ENCODE data around the gene AHRR.

AHRR gene

GRCh38 chr5:421287-421880, 99.9 kb downstream of the AHRR start:
- H3K27ac ChIP-seq: no peak overlapping the region
- no peak for DNase-seq (ENCODE audit: low read depth, low spot score)

GRCh38 chr5:421901-422300, 100.4 kb downstream of the AHRR start:
- H3K27ac ChIP-seq: no peak overlapping the region
- no peak for DNase-seq (ENCODE audit: low read depth, low spot score)

- H3K27ac ChIP-seq: no peak overlapping the region
- no peak for DNase-seq (ENCODE audit: low read depth, low spot score)
Measured at GRCh38 chr5:422323-423232, 101.1 kb downstream of the AHRR start.

- H3K27ac ChIP-seq: no peak overlapping the region
- DNase-seq (ENCODE audit: low read depth, low spot score): no peak
Measured at GRCh38 chr5:423233-423565, 101.7 kb downstream of the AHRR start.

GRCh38 chr5:423626-424261, 102.2 kb downstream of the AHRR start:
- no peak for DNase-seq (ENCODE audit: low read depth, low spot score)
- no peak overlapping the region for H3K27ac ChIP-seq

GRCh38 chr5:424301-425110, 103.0 kb downstream of the AHRR start:
- DNase-seq (ENCODE audit: low read depth, low spot score): no peak
- no peak overlapping the region for H3K27ac ChIP-seq

- no peak overlapping the region for H3K27ac ChIP-seq
- DNase-seq (ENCODE audit: low read depth, low spot score): no peak
Measured at GRCh38 chr5:425714-426113, 104.2 kb downstream of the AHRR start.

GRCh38 chr5:426392-426976, 105.0 kb downstream of the AHRR start:
- no peak overlapping the region for H3K27ac ChIP-seq
- DNase-seq (ENCODE audit: low read depth, low spot score): no peak

- no peak for DNase-seq (ENCODE audit: low read depth, low spot score)
- H3K27ac ChIP-seq: no peak overlapping the region
Measured at GRCh38 chr5:427415-428087, 106.0 kb downstream of the AHRR start.

- no peak for DNase-seq (ENCODE audit: low read depth, low spot score)
- no peak overlapping the region for H3K27ac ChIP-seq
Measured at GRCh38 chr5:428219-428618, 106.7 kb downstream of the AHRR start.

GRCh38 chr5:428754-429452, 107.4 kb downstream of the AHRR start:
- DNase-seq (ENCODE audit: low read depth, low spot score): no peak

GRCh38 chr5:429453-430188, 108.1 kb downstream of the AHRR start:
- no peak for DNase-seq (ENCODE audit: low read depth, low spot score)
- H3K27ac ChIP-seq: no peak overlapping the region

More at GRCh38 chr5:428754-429452, 107.4 kb downstream of the AHRR start:
- no peak overlapping the region for H3K27ac ChIP-seq

GRCh38 chr5:430214-430925, 108.9 kb downstream of the AHRR start:
- H3K27ac ChIP-seq: no peak overlapping the region
- no peak for DNase-seq (ENCODE audit: low read depth, low spot score)

GRCh38 chr5:431001-431710, 109.6 kb downstream of the AHRR start:
- H3K27ac ChIP-seq: no peak overlapping the region
- no peak for DNase-seq (ENCODE audit: low read depth, low spot score)

GRCh38 chr5:431711-432050, 110.2 kb downstream of the AHRR start:
- no peak for DNase-seq (ENCODE audit: low read depth, low spot score)

GRCh38 chr5:432201-432927, 110.8 kb downstream of the AHRR start:
- no peak overlapping the region for H3K27ac ChIP-seq
- DNase-seq (ENCODE audit: low read depth, low spot score): no peak

More at GRCh38 chr5:431711-432050, 110.2 kb downstream of the AHRR start:
- H3K27ac ChIP-seq: no peak overlapping the region
